Measurements from ENCODE around the gene RAB25. TPM values are rescaled to one million over a fixed set of nuclear protein-coding genes. Genes with fewer than 3 reads are reported as not detected.
"Not testable (repeated sequence)": the region's sequence is repeated elsewhere in the genome, so short reads cannot be mapped to it uniquely, and the experiment has no call there.

The RAB25 gene
- polyA plus RNA-seq, 2 of the 4 experiments (the other 2 are of a cell fraction): not detected

GRCh38 chr1:156026588-156026987, 34.4 kb upstream of the RAB25 start:
- ChIA-PET CTCF (interaction anchor here (0.5 to 4.8 kb wide), 5 partner anchors 11 to 40 kb away, joined by 3 to 20 read pairs (median 12); partner anchors contain the start of genes LAMTOR2 and UBQLN4), POLR2A (no interaction called here)
- no peak for FAIRE-seq
- peak in 1 of 2 experiments; percentile 11; a peak in 1 of 6 replicates for ATAC-seq
- Histone ChIP-seq H3K27ac (no peak overlapping the region), H3K4me1 (peaks cover 4% of the 10 kb centered on the region; the same call in 2 of the 3 replicates), H3K4me2 (no peak overlapping the region), H3K4me3 (no peak overlapping the region), H3K9me3 (no peaks in the 10 kb centered on the region)
- WGBS (ENCODE audit: missing lambda C conversion rate): 81% methylated on average over 4 of the region's 4 CpGs
- DNase-seq (ENCODE audit: low read depth in 1 of 2, low spot score in 1 of 2): no peak
- TF ChIP-seq TP53 (CRISPR knock-in tag; IDR thresholded peaks at IDR 0.05): no peak
- TF ChIP-seq EP300 (IDR thresholded peaks at IDR 0.05): no peak
- TF ChIP-seq FOSB (CRISPR knock-in tag; IDR thresholded peaks at IDR 0.05): no peak

- no peak for DNase-seq (ENCODE audit: low read depth in 1 of 2, low spot score in 1 of 2)
- H3K4me2 ChIP-seq: no peak overlapping the region
Observed at GRCh38 chr1:156033011-156033410, 27.9 kb upstream of the RAB25 start.

GRCh38 chr1:156034991-156035390, 26.0 kb upstream of the RAB25 start:
- H3K27ac ChIP-seq; DNase-seq (ENCODE audit: low read depth in 1 of 2, low spot score in 1 of 2); CTCF ChIA-PET; H3K4me2 ChIP-seq; ATAC-seq; H3K4me3 ChIP-seq; H3K9me3 ChIP-seq; FAIRE-seq; POLR2A ChIA-PET; H3K4me1 ChIP-seq: not testable (repeated sequence)
- 92% methylated on average over 4 of the region's 4 CpGs for WGBS (ENCODE audit: missing lambda C conversion rate)

More at GRCh38 chr1:156033011-156033410, 27.9 kb upstream of the RAB25 start:
- TF ChIP-seq JUN (IDR thresholded peaks at IDR 0.05) (no peak), ELK1 (IDR thresholded peaks at IDR 0.05; ENCODE audit: low read depth, low read length) (no peak), PHF8 (IDR thresholded peaks at IDR 0.05; ENCODE audit: borderline replicate concordance, low read depth) (no peak), ZSCAN20 (CRISPR knock-in tag; IDR thresholded peaks at IDR 0.05) (no peak), ZNF302 (CRISPR knock-in tag; IDR thresholded peaks at IDR 0.05) (no peak), CHD2 (IDR thresholded peaks at IDR 0.05; ENCODE audit: low read length, partially characterized antibody) (no peak), EHMT2 (IDR thresholded peaks at IDR 0.05; ENCODE audit: low read depth) (no peak), HOXB5 (CRISPR knock-in tag; IDR thresholded peaks at IDR 0.05) (no peak)
- TF ChIP-seq, protein P1, sequence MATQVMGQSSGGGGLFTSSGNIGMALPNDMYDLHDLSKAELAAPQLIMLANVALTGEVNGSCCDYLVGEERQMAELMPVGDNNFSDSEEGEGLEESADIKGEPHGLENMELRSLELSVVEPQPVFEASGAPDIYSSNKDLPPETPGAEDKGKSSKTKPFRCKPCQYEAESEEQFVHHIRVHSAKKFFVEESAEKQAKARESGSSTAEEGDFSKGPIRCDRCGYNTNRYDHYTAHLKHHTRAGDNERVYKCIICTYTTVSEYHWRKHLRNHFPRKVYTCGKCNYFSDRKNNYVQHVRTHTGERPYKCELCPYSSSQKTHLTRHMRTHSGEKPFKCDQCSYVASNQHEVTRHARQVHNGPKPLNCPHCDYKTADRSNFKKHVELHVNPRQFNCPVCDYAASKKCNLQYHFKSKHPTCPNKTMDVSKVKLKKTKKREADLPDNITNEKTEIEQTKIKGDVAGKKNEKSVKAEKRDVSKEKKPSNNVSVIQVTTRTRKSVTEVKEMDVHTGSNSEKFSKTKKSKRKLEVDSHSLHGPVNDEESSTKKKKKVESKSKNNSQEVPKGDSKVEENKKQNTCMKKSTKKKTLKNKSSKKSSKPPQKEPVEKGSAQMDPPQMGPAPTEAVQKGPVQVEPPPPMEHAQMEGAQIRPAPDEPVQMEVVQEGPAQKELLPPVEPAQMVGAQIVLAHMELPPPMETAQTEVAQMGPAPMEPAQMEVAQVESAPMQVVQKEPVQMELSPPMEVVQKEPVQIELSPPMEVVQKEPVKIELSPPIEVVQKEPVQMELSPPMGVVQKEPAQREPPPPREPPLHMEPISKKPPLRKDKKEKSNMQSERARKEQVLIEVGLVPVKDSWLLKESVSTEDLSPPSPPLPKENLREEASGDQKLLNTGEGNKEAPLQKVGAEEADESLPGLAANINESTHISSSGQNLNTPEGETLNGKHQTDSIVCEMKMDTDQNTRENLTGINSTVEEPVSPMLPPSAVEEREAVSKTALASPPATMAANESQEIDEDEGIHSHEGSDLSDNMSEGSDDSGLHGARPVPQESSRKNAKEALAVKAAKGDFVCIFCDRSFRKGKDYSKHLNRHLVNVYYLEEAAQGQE (IDR thresholded peaks at IDR 0.05): no peak
- CTCF ChIA-PET: interaction anchor here (0.9 to 2.2 kb wide), 5 partner anchors 18 to 86 kb away, joined by 3 to 9 read pairs (median 5); partner anchors contain the start of genes LAMTOR2 and UBQLN4
- Histone ChIP-seq H3K9me3 (no peaks in the 10 kb centered on the region), H3K4me3 (no peak overlapping the region), H3K27ac (no peak overlapping the region), H3K4me1 (no peaks in the 10 kb centered on the region)
- FAIRE-seq (no peak), ATAC-seq (no peak; a peak in 2 of 6 replicates)
- POLR2A ChIA-PET: no interaction called here
- 65% methylated on average over 6 of the region's 6 CpGs for WGBS (ENCODE audit: missing lambda C conversion rate)

GRCh38 chr1:156042828-156043227, 18.1 kb upstream of the RAB25 start:
- no peaks in the 10 kb centered on the region for H3K9me3 ChIP-seq
- H3K27ac ChIP-seq: no peak overlapping the region
- H3K4me2 ChIP-seq: no peak overlapping the region
- TF ChIP-seq EHF (CRISPR knock-in tag; IDR thresholded peaks at IDR 0.05) (no peak), ATOH8 (CRISPR knock-in tag; IDR thresholded peaks at IDR 0.05; ENCODE audit: low read depth) (no peak), GATA3 (IDR thresholded peaks at IDR 0.05; ENCODE audit: borderline replicate concordance) (no peak), CHD2 (IDR thresholded peaks at IDR 0.05; ENCODE audit: low read length, partially characterized antibody) (no peak), RFX5 (IDR thresholded peaks at IDR 0.05) (no peak), EP300 (IDR thresholded peaks at IDR 0.05) (no peak), EHMT2 (IDR thresholded peaks at IDR 0.05; ENCODE audit: low read depth) (no peak), SMC3 (IDR thresholded peaks at IDR 0.05) (no peak), CBX8 (IDR thresholded peaks at IDR 0.05) (no peak), MYC (IDR thresholded peaks at IDR 0.05; ENCODE audit: borderline replicate concordance, low read length) (no peak), POLR2AphosphoS2 (conservative IDR thresholded peaks at IDR 0.05; ENCODE audit: low read length) (no peak)
- TF ChIP-seq, protein P1 (IDR thresholded peaks at IDR 0.05): no peak
- H3K4me1 ChIP-seq: peaks cover 16% of the 10 kb centered on the region
- CTCF ChIA-PET: interaction anchor here (0.6 to 3.9 kb wide), 6 partner anchors 8 to 104 kb away, joined by 3 to 20 read pairs (median 6); partner anchors contain the start of gene UBQLN4
- WGBS (ENCODE audit: missing lambda C conversion rate): 82% methylated on average over 3 of the region's 3 CpGs
- ATAC-seq (no peak), DNase-seq (ENCODE audit: low read depth in 1 of 2, low spot score in 1 of 2) (no peak), FAIRE-seq (no peak)
- POLR2A ChIA-PET: no interaction called here
- H3K4me3 ChIP-seq: no peak overlapping the region
